Measurements from ENCODE around the gene ANKZF1. TPM values are rescaled to one million over a fixed set of nuclear protein-coding genes. Genes with fewer than 3 reads are reported as not detected.

The ANKZF1 gene
- total RNA-seq, 4 donors from 2014 or later, result 31.8 to 57.6 (median 38.7) TPM

DNA sequence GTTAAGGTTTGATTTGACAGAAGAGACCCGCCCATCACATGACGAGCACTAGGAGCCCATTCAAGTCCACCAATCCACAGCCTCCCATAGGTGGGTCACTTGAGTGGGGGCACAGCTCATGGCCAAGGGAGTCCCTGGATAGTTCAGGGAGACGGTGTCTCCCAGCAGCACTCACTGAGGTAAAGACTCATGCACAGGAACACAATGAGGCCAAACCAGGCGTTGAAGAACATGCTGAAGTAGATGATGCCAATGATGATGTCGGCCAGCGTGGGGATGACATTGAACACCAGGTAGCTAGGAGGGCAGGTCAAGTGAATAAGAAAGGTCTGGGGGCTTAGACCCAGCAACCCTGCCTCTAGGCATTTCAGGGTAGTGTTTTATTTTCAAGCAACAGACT, 14.8 kb upstream of the ANKZF1 start:
- no peaks in the 10 kb centered on the region for H3K9me3 ChIP-seq
- intact Hi-C loops (cut with DNase I; ENCODE audit: low total_unique reads), result loop anchor here (5.0 kb wide), 1 partner anchor 32 kb away; no protein-coding TSS in a partner anchor
- no peak for DNase-seq
- no peaks in the 10 kb centered on the region for H3K36me3 ChIP-seq
- H3K4me1 ChIP-seq, result peaks cover 0 to 11% of the 10 kb centered on the region in 2 donors
- no peaks in the 10 kb centered on the region for H3K27me3 ChIP-seq
- H3K4me3 ChIP-seq, result no peak overlapping the region
- no peak overlapping the region for H3K27ac ChIP-seq
- TF ChIP-seq POLR2A (IDR thresholded peaks at IDR 0.05), result no peak
- no peak for TF ChIP-seq CTCF (IDR thresholded peaks at IDR 0.05)

GRCh38 chr2:219215871-219216534, 13.6 kb upstream of the ANKZF1 start:
- no peaks in the 10 kb centered on the region for H3K27me3 ChIP-seq
- H3K4me1 ChIP-seq, result peaks cover 0 to 11% of the 10 kb centered on the region in 2 donors
- intact Hi-C loops (cut with DNase I; ENCODE audit: low total_unique reads), result loop anchor here (5.0 kb wide), 1 partner anchor 34 kb away; no protein-coding TSS in a partner anchor

DNA sequence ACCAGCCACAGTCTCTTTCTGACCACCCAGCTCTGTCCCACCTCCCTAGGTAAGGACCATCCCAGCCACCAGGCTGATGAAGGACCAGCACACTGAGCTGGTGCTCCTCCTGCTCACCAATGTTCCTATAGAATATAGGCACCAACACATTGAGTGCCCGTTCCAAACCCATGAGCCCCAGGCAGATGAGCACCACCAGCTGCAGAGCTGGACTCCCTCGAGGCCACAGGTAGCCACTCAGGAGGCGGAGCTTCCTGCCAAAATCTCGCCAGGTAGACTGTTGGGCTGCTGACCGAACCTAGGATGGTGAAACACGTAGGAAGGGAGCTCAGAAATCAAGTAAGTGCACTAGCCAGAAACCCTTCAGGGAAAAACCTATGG, 13.1 kb upstream of the ANKZF1 start:
- Histone ChIP-seq H3K9me3 (no peaks in the 10 kb centered on the region), H3K4me3 (no peak overlapping the region), H3K4me1 (peaks cover 0 to 11% of the 10 kb centered on the region in 2 donors), H3K27me3 (no peaks in the 10 kb centered on the region), H3K36me3 (no peaks in the 10 kb centered on the region), H3K27ac (peak overlapping the region in 1 of 2 donors; percentile 82)
- intact Hi-C loops (cut with DNase I; ENCODE audit: low total_unique reads), result loop anchor here (5.0 kb wide), 1 partner anchor 34 kb away; no protein-coding TSS in a partner anchor
- DNase-seq, result no peak
- TF ChIP-seq CTCF (IDR thresholded peaks at IDR 0.05) (no peak), POLR2A (IDR thresholded peaks at IDR 0.05) (no peak)

More at GRCh38 chr2:219215871-219216534, 13.6 kb upstream of the ANKZF1 start:
- no peak overlapping the region for H3K4me3 ChIP-seq
- H3K27ac ChIP-seq, result peak overlapping the region in 1 of 2 donors; percentile 82
- DNase-seq, result no peak
- H3K36me3 ChIP-seq, result no peaks in the 10 kb centered on the region
- no peak for TF ChIP-seq POLR2A (IDR thresholded peaks at IDR 0.05)
- no peak for TF ChIP-seq CTCF (IDR thresholded peaks at IDR 0.05)
- H3K9me3 ChIP-seq, result no peaks in the 10 kb centered on the region

- no peak for TF ChIP-seq CTCF (IDR thresholded peaks at IDR 0.05)
- no peak for TF ChIP-seq POLR2A (IDR thresholded peaks at IDR 0.05)
- Histone ChIP-seq H3K27ac (peak overlapping the region; percentile 61 to 82), H3K4me1 (peaks cover 0 to 11% of the 10 kb centered on the region in 2 donors), H3K27me3 (no peaks in the 10 kb centered on the region), H3K36me3 (no peaks in the 10 kb centered on the region), H3K9me3 (no peaks in the 10 kb centered on the region), H3K4me3 (peak overlapping the region; percentile 29 to 43)
- intact Hi-C loops (cut with DNase I; ENCODE audit: low total_unique reads), result loop anchor here (5.0 kb wide), 1 partner anchor 36 kb away; no protein-coding TSS in a partner anchor
- peak; percentile 60 to 65 for DNase-seq
These were observed 11.3 kb upstream of the ANKZF1 start for GRCh38 chr2:219218217-219218731.
